Measurements from ENCODE around the gene ZNF496. TPM values are rescaled to one million over a fixed set of nuclear protein-coding genes. Genes with fewer than 3 reads are reported as not detected.
"Not testable (repeated sequence)": the region's sequence is repeated elsewhere in the genome, so short reads cannot be mapped to it uniquely, and the experiment has no call there.

Gene ZNF496
- total RNA-seq, 1 donor from 2014 or later = 25.5 TPM

GRCh38 chr1:247359559-247359958 lies 27.9 kb upstream of the ZNF496 start:
- DNase-seq (ENCODE audit: low read depth, low spot score) = no peak

DNA sequence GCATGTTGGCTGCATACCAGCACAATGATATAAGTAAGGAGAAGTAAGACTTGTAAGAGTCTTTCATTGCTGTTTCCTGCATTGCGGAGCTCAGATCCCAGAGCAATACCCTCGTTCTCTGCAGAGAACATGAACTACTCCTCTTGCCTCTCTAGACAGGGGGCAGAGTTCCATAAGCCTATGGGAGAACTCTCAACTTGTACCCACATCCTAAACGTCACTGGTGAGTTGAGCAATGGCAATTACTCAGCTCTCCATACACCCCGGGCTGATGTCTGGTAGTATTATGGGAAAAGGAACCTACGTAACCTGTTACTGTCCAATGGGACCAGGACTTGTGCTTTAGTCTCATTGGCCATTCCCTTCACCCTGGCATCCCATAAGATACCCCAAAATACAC lies 27.3 kb upstream of the ZNF496 start:
- DNase-seq (ENCODE audit: low read depth, low spot score) = no peak

DNA sequence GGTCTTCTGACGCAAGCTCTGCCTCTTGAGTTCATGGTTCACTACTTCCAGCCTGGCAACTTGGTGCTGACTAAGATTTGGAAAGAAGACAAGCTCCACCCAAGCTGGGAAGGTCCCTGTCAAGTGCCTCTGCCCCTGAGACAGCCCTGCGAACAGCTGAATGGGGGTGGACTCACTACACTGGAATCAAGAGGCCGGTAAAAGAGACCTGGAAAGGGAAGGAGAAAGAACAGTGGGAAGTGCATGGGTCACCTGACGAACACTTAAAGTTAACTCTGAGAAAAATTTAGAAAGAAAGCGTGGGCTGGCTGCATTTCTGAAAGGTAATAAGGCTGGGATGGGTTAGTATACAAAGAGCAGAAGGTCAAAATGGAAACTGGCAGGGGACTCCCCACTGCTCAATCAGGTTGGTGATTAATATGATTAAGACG lies 26.1 kb upstream of the ZNF496 start:
- no peak for DNase-seq (ENCODE audit: low read depth, low spot score)

DNA sequence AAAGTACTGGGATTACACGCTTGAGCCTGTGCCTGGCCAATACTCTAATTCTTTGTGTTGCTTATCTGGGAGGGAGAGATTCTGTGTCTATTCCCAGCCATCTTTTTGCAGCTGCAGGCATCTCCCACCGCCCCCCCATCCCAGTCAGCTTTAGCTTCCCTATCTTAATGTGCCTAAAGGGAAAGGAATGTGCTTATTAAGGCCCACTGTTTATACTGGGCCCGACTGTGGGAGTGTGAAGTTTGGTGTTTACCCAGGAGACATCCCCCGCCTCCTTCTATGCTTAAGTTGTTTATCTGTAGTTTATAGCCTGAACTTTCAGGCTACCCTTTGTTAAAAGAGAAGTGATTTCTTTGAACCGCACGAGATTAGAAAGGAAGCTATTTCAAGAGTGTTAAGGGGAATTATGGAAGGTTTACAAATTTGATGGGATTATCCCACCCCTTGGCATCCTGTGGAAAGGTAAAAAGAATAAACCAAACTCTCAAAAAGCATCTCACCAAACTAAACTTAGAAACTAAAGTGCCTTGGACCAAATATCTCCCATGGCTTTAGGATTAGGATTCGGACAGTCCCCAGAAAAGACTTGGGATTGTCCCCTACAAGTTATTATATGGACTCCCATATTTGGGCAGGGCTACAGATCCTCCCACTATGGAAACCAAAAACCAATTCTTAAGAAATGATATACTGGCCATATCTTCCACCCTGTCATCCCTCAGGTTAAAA lies 25.5 kb upstream of the ZNF496 start:
- no peak for DNase-seq (ENCODE audit: low read depth, low spot score)

- DNase-seq (ENCODE audit: low read depth, low spot score) = not testable (repeated sequence)
These were observed 23.5 kb upstream of the ZNF496 start for GRCh38 chr1:247355160-247355559.

DNA sequence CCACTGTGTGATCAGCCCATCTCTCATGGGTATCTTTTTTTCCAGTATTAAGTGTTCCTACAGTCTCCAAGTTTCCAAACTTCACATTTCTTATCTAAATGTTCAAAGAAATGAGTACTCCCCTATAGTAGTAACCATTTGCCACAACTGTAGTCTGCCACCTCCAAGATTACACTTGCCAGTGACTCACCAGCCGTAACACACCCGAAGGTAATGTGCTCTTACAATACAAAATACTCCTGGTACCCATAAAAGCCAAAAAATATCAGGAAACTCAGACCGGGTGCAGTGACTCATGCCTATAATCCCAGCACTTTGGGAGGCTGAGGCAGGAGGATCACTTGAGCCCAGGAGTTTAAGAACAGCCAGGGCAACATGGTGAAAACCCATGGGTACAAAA lies 20.5 kb upstream of the ZNF496 start:
- DNase-seq (ENCODE audit: low read depth, low spot score) = no peak

- no peak for DNase-seq (ENCODE audit: low read depth, low spot score)
These were observed 18.9 kb upstream of the ZNF496 start for GRCh38 chr1:247350587-247350986.

DNA sequence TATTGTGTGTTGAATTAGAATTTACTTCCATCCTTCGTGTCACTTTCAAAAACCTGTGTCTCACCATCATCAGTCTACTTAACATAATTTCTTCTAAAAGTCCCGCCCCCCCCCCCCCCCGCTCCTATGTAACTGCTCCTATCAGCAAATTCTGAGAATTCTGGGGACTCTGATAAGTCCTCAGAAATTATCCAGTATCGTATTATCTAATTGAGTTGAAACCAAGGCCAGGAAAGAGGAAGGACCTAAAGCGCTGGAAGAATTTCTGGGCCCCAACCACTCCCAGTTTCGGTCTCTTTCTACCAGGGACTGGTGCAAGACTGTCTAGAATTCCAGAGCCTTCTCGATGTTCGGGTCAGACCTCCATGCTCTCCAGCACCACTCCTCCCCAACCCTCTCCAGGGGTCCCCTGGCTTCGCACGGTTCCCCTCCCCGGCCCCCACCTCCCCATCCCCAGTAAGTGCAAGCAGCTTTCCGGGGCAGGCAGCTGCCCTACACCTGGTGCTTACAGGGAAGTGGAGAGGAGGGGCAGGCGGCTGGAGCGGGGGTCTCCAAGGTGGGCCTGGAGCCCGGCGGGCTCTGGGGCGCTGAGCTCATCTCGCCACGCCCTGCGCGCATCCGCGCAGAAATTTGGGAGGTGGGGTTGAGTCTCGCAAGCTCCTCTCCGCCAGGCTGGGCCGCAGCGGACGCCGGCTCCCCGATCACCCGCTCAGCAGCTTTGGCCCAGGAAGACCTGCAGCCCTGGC lies 16.0 kb upstream of the ZNF496 start:
- no peak for DNase-seq (ENCODE audit: low read depth, low spot score)

DNA sequence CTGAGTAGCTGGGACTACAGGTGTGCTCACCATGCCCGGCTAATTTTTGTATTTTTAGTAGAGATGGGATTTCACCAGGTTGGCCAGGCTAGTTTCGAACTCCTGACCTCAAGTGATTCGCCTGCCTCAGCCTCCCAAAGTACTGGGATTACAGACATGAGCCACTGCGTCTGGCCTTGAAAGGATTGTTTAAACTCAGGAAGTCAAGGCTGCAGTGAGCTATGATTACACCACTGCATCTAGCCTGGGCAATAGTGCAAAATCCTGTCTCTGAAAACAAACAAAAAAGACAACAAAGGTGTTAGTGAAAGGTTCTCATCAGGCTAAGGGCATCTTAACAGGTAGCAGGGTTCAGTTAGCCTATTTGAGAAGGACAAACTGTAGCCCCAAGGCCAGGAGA lies 14.2 kb upstream of the ZNF496 start:
- no peak for DNase-seq (ENCODE audit: low read depth, low spot score)

GRCh38 chr1:247343801-247344200 lies 12.1 kb upstream of the ZNF496 start:
- DNase-seq (ENCODE audit: low read depth, low spot score) = no peak

- DNase-seq (ENCODE audit: low read depth, low spot score) = no peak
These were observed 7.1 kb upstream of the ZNF496 start for GRCh38 chr1:247338723-247339275.

- DNase-seq (ENCODE audit: low read depth, low spot score) = no peak
These were observed 6.3 kb upstream of the ZNF496 start for GRCh38 chr1:247337961-247338360.

DNA sequence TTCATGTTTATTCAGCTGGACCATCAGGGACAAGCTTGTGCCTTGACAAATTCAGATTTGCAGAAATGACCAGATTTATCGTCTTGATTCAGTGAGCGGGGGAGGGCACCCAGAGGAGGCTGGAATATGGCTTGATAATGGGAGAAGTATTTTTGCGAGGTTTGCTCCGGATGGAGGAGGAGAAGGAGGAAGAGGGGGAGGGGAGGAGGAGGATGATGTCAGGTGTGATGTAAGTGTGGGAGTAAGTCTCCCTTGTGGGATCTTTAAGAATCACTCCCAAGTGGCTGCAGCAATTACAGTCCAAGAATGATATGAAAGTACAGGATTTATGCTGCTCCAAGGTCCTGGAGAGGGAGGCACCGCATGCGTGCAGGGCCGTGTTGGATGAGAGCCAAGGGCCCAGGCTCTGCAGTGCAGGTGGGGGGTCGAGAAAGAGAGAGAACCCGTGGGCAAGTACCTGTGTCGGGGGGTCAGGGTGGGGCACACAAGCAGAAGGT lies 5.6 kb upstream of the ZNF496 start:
- no peak for DNase-seq (ENCODE audit: low read depth, low spot score)

GRCh38 chr1:247336390-247336789 lies 4.7 kb upstream of the ZNF496 start:
- no peak for DNase-seq (ENCODE audit: low read depth, low spot score)

DNA sequence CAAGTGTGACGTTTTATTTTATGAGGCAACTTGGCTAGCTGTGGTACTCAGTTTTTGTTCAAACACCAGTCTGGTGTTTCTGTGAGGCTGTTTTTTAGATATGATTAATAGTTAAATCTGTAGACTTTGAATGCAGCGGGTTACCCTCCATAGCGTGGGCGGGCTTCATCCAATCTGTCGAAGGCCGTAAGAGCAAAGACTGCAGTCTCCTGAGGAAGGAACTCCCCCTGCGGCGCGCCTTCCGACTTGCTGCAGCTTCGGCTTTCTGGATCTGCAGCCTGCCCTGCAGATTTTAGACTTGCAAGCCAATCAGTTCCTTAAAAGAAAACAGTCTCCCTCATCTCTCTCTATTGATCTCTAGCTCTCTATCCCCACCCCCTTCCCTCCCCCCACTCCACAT lies 4.2 kb upstream of the ZNF496 start:
- no peak for DNase-seq (ENCODE audit: low read depth, low spot score)

- DNase-seq (ENCODE audit: low read depth, low spot score) = no peak
These were observed 2.9 kb upstream of the ZNF496 start for GRCh38 chr1:247334378-247335133.

- DNase-seq (ENCODE audit: low read depth, low spot score) = no peak
These were observed 1.1 kb upstream of the ZNF496 start for GRCh38 chr1:247332623-247333361.

GRCh38 chr1:247332215-247332622 lies 552 bp upstream of the ZNF496 start:
- no peak for DNase-seq (ENCODE audit: low read depth, low spot score)

GRCh38 chr1:247331172-247331524 lies 519 bp downstream of the ZNF496 start:
- DNase-seq (ENCODE audit: low read depth, low spot score) = no peak

GRCh38 chr1:247330548-247331171 lies 1.0 kb downstream of the ZNF496 start:
- no peak for DNase-seq (ENCODE audit: low read depth, low spot score)
